A172 (cell line): ENCODE results near the gene SMIM11. TPM values are rescaled to one million over a fixed set of nuclear protein-coding genes. Genes with fewer than 3 reads are reported as not detected.
"Not testable (repeated sequence)": the region's sequence is repeated elsewhere in the genome, so short reads cannot be mapped to it uniquely, and the experiment has no call there.

Experiments used
- DNase-seq: peaks from one replicate; pipeline ENCODE4 v3.0.0-alpha.2; 2015; ENCODE audit warnings: low spot score
- total RNA-seq: library from RNA; depleted of rRNA; stranded (reverse); fragments of >200 nt; shearing (Covaris generic); gene quantifications from 2 replicates; pipeline ENCODE4 v1.2.3, GENCODE V29; 2014; rRNA removed

Gene SMIM11, protein sequence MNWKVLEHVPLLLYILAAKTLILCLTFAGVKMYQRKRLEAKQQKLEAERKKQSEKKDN
- 3.4 and 26.4 TPM in 2 replicates for total RNA-seq

DNA sequence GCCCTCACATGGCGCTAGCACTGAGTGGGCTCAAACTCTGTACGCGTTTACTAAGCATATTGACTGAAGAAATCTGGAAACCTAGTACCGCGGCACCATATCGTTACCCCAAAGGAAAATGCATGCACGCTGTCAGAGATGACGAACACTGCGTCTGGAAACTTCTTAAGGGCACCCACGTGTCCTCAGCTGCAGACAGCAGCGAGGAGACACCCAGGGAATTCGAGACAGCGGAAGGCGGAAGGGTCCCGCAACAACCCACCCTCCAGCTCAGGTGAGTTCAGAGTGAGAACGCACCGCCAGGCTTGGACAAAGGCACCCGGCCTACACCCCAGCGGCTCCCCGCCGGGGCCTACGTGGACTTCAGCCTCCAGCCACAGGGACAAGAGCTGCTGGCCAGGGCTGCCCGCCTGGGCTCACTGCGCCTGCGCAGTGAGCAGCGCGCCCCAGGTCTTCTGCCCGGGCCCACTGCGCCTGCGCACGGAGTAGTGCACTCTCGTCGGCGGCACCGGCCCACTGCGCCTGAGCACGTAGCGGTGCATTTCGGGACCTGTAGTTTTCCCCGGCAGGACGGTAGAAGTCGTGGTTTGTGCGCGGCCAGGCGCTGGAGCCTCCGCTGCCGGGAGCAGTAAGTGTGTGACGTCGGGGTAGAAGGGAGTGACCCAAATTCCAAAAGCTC lies at the start of gene SMIM11:
Gene SMIM11, plus strand, starts transcription at position 568 of the 679 bp plus-strand sequence. CDS start 3,998 bp downstream, outside the sequence.
- not testable (repeated sequence) for DNase-seq

DNA sequence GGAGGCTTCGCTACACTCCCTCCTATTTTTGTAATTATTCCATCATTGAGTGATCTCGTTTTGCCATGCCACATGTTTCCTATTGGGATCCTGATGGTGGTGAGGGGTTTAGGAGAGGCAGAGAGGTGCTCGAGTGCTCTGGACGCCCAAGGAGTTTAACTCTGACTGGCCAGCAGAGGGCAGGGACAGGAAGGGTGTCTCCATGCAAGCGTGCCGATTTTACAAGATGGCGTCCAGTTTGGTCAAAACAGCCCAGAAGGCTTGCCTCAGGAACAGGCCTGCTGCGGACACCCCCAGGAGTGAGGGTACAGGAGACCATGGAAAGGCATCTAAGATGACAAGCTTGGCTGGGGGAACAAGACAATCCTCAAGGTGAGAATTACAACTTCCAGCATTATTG lies 45.3 kb upstream of the SMIM11 start:
- no peak for DNase-seq

DNA sequence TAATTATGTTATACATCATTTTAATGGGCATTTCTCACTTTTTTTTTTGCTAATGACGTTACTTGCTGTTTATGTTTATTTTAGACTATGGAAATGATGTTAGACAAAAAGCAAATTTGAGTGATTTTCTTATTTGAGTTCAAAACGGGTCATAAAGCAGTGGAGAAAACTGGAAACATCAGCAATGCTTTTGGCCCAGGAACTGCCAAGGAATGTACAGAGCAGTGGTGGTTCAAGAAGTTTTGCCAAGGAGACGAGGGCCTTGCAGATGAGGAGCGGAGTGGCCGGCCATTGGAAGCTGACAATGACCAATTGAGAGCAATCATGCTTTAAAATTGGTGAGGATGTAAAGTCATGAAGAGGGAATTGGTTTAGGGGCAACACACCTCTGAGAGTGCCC lies 43.6 kb upstream of the SMIM11 start:
- DNase-seq, result no peak

DNA sequence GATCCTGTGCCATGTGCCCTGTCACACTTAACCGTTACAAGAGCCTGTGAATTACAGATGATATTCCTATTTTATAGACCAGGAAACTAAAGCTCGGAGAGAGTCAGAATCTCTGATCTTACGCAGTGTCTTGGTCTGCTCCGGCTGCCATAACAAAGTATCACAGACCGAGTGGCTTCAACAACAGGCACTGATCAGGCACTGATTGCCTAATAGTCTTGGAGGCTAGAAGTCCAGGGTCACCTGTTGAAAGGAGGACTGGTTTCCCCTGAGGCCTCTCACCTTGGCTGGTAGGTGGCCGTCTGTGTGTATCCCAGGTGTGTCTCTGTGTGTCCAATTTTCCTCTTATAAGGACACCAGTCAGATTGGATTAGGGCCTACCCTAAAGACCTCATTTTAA lies 43.0 kb upstream of the SMIM11 start:
- DNase-seq, result no peak

DNA sequence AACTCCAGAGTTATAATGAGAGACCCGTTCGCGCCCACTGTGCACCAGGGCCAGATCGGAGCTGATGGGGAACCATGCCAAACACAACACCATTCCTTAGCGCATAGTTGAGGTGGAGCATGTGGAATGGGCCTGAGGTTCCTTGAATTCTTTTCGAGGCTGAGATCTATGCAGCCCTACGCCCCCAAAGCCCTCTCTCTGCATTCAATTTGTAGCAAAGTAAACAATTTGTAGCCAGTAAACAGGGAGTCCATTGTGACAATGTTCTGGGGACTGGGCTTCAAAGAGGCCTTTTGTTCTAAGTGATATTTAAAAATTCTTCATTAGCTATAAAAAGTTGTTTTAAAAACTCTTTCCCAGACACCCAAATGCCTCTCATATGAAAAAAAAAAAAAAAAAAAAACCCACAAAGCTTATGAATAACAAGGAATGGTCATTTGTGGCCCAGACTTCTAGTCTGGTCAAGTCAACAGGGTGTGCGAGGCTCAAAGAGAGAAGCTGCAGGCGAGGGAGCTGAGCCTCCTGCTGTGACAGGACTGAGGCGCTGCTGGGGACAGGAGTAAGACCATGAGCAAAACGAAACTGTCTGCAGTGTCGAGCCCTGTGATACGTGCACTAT lies 42.1 kb upstream of the SMIM11 start:
- DNase-seq, result peak; percentile 40

DNA sequence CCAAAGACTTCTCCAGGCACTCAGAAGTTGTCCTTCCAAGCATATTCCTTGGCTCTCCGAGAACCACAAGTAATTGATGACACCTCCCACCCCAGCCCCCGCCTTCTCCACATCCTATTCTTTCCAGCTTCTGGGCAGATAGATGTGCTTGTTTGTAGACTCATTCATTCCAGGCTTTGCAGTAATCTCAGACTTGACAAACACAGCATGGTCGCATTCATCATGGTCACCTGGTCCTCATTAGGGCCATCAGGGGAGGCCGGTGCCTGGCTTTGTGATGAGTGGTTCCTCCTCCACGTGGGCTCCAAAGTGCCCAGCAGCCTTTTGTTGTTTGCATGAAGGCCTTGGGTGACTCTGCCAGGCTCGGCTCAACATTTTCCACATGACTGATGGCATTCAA lies 40.0 kb upstream of the SMIM11 start:
- no peak for DNase-seq

DNA sequence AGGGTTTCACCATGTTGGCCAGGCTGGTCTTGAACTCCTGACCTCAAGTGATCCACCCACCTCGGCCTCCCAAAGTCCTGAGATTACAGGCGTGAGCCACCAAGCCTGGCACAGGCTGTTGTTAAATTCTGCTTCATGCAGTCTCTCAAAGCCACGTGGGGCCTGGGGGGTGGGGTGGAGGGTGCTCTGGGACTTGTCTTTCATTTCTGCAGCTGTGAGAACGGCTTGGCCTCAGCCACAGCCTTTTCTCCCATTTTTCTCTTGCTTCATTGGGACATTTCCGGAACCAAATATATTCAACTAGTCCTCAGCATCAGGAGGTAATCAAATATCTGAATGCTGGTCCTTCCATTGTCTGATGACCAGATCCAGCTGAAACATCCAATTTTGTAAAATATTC lies 39.1 kb upstream of the SMIM11 start:
- DNase-seq, result no peak

DNA sequence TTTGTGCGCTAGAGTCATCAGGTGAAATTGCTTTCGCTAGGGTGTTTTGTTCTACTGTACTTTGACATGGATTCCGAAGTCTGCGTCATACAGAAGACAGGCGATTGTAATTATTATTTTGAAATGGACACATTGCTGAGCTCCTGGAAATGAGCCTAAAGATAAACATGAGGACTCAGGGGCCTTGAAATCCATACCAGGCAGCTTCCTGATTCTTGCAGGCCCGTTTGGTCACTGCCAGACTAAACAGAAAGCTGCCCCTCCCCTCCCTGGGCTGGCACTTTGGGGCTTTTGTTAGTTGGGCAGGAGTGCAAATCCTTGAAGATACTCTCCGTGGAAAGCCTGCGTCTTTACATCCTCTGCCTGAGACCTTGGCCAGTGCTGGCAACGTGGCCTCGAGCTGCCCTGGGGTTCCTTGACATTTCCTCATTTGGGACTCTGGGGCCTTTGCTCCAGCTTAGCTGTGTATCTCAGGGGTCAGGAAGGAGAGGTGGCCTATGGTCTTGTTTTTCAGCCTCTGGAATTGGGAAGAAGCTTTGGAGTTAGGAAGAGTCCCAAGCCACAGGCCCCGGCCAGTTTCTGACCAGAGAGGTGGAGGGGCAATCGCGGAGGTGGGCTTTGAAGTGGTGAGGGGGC lies 38.4 kb upstream of the SMIM11 start:
- DNase-seq, result no peak

DNA sequence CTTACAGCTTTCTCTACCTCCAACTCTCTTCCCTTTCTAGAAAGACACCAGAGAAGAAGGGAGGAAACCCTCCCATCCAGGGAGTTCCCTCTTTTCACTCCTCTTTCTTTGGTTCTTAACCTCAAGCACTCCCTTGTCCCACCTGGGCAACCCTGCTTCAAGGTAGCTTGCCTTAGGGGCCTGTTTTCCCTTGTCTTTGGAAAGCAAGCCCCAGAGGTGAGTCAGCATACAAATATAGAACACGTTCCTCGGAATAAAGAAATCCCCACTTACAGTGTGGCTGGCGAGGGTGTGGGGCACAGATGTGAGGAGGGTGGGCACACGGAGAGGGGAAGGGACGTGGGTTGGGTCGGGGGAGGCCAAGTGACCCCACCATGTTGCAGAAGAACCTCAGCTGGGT lies 37.6 kb upstream of the SMIM11 start:
- no peak for DNase-seq

DNA sequence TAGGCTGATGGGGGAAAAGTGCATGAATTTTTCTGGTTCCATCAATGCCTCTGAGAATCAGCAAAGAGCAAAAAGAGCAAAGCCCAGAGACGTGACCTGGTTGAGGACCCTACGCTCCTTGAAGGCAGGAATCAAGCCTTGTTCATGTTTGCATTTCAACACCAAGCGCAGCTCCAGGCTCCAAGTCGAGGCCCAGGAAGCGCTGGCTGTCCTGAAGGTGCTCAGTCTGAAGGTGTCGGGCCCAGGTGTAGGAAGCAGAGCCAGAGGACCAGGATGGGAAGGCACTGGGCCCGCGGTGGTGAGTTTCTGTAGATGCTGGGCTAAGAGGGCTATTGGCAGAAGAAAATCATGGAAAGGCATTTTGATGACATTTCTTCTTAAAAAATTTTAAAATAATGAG lies 37.1 kb upstream of the SMIM11 start:
- no peak for DNase-seq

DNA sequence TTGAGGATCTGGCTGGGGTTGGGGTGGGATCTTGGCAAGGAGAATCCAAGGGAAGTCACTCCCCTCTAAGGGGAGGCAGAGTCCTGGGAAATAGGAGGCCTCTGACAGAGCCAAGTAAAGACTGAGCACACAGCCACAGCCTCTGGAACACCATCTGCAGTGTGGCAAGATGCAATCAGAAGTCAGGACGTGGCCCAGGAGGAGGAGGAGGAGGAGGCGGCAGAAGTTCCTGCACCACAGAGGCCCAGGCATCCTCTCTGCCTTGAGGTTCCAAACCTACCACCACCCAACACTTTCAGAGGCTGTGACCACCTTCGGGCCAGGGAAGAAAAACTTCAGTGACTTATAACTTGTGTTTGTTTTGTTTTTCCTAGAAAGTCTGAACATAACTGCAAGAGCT lies 35.2 kb upstream of the SMIM11 start:
- no peak for DNase-seq

DNA sequence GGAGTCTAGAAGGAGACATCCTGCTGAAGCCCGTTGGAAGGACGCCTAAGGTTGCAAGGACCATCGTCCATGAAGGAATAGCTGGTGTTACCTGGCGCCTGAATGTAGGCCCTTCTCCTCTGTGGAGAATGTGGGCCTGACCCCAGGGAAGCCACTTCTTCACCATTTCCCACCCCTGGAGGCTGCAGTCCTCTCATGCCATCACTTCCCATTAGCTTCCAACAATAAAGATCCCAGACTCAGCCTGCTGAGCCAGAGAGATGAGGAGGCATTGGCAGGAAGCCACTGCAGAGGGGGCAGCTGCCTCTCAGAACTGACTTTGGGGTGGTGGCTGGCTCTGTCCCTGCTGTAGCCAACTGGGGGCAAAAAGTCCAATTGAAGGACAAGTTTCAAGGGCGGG lies 32.8 kb upstream of the SMIM11 start:
- DNase-seq, result no peak

DNA sequence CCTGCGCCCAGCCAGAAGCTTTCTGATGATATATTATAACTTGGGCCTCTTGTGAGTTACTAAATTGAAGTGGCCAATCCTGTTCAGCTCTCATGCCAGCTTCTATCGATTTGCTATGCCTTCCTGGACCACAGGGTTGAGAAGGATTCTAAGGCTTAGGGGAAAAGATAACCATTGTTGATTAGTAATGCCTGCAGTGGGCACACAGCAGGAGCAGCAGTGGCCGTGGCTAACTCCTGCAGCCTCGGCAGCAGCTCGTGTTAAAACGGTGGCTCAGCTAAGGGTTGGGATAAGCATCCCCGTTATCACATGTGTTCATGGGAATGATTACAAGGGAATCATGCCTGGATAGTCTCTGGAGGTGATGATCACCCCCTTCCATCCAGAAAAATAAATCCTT lies 32.0 kb upstream of the SMIM11 start:
- DNase-seq, result no peak

DNA sequence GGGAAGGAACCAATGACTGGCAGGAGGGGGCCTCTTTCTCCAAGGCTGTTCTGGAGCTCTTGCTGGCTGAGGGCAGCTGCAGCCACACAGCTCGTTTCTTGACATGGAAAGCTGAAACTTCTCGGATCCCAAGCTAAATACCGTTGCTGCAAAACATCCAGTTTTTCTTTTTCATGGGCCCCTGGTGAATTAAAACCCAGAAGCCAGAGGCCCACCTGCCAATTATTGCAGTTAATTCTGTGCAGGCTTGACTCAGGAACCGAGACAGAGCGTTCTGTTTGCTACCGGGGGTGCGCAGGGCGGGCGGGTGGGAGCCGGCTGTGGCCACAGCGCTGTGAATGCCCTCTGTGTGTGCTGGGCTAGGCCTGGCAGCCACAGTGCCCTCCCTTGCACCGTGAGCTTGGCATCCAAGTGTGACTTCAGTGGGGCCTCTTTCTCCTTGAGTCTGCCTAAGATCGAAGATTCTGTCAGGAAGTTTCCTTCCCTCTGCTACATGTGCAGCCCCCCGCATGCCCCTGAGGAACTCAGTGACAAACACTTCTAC lies 31.4 kb upstream of the SMIM11 start:
- DNase-seq, result no peak

DNA sequence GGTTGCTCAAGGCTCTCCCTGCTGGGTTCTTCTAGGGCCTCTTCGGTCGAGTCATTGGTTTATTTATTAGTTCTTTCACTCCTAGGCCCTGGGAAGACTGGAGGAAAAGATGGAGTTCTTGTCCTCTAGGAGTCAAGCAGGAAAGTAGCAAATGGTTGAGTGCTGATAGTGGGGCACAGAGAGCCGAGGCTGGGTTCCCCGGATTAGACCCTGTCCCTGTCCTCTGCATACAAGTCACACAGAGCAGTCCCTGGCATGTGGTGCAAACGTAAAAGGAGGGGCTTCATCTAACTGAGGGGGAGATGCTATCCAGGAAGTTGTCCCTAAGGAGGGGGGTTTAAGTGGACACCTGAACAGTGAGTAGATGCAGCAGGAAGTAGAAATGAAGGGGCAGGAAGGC lies 30.7 kb upstream of the SMIM11 start:
- DNase-seq, result no peak

DNA sequence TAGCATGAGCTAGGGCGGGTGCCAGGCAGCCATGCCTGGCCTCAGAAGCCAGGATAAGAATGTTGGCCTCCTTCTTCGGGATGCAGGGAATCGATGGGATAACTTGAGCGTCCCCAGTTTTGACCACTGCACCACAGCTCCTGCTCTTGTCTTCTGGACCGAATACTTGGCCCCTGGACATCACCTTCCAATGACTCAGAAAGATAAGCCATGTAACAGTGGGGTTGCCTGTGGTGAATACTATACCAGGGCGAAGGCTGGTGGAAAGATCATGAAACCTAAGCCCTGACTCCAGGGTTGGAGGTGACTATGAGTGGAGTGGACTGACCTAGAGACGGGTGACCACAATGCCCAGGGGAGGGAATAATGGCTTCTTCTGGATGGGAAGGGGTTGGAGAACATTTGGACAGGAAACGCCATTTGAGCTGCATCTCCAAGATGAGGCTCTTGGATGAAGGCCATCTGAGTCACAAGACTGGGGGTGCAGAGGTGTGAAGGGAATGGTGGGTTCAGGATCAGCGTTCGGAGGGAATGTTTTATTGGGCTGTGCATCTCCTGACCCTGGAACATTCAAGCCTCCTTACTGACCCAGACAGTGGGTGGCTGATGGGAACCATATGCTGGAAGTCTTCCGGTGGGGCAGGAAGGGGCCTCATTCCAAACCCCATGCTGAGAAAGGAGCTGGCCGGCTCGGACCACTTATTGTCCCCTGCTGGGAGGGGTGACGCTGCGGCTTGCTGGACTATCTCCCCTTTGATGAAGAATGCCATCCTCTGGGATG lies 30.0 kb upstream of the SMIM11 start:
- peak; percentile 56 for DNase-seq

DNA sequence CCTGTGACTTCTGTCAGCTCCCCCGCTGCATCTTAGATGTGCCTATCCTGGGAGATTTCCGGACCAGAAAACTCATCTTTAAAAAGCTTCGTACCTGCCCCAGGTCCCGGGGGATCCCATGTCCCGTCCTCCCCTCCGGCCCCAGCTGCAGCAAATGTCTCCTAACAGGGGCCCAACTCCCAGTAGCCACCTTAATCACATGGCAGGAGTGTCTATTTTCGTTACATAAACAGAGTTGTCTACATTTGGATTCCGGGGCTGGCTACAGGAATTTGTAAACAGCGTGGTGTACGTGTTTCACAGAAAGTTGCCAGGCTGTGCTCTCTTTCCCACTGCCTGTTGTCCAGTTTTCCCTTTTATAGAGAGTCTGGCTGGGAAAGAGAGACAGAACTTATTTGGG lies 29.4 kb upstream of the SMIM11 start:
- no peak for DNase-seq

DNA sequence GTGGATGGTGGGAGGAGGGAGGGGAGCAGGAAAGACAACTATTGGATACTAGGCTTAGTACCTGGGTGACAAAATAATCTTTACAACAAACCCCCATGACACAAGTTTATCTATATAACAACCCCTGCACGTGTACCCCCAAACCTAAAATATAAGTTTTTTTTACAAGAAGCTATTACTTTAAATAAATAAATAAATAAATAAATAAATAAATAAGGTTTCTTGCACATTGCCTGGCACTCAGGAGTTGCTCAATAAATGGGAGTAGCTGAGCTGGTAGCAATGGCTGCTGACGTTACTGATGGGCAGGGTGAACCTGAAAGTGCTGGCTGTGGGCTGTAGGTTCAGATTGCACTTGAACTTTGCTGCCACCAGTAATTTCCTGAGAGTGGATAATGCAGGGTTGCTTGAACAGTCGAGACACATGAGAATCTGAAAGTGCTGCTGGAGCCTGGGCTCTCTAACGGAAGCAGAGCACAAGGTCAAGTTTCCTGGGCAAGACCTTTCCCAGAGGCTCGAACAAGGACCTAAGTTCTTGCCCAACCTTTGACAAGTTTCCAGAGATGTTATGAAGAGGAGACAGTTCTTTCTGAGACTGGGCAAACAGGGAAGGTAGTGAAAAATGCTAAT lies 26.3 kb upstream of the SMIM11 start:
- no peak for DNase-seq

DNA sequence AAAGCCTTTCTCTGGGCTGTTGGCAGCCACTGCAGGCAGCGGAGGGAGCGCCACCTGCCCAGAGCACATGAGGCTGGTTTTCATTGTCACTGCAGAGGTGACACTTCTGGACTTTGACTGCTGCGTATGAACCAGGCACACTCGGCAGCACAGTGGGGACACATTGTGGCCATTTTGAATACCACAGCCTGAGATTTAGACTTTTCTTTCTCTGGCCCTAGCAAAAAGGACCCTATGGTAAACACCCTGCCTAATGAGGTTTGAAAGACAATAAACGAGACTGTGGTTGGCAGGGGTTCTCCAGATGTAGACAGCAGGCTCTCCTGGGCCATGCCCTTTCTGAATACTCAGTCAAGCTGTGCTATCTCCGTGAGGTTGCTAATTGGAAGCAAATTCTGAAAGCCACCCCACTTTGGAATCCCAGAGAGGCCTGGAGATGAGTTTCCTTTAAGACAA lies 23.5 kb upstream of the SMIM11 start:
- peak; percentile 64 for DNase-seq

DNA sequence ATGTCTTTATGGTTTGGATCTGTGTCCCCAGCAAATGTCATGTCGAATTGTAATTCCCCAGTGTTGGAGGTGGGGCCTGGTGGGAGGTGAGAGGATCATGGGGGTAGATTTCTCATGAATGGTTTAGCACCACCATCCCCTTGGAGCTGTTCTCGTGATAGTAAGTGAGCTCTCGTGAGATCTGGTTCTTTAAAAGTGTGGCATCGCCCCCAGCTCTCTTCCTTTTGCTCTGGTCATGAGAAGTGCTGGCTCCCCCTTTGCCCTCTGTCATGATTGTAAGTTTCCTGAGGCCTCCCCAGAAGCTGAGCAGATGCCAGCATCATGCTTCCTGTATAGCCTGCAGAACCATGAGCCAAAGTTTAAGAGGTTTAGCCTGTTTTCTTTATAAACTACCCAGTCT lies 22.8 kb upstream of the SMIM11 start:
- no peak for DNase-seq

DNA sequence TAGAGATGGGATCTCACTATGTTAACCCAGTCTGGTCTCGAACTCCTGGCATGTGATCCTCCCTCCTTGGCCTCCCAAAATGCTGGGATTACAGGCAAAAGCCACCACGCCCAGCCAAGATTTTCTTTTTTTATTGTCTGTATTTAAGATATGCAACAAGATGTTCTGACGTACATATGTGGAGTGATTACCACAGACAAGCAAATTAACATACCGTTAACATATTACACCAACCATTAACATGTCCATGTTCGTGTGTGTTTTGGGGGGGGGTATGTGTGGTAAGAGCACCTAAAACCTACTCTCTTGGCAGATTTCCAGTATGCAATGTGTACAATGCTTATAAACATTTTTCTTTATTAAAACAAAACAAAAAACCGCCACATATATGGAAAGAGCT lies 22.1 kb upstream of the SMIM11 start:
- DNase-seq, result no peak

DNA sequence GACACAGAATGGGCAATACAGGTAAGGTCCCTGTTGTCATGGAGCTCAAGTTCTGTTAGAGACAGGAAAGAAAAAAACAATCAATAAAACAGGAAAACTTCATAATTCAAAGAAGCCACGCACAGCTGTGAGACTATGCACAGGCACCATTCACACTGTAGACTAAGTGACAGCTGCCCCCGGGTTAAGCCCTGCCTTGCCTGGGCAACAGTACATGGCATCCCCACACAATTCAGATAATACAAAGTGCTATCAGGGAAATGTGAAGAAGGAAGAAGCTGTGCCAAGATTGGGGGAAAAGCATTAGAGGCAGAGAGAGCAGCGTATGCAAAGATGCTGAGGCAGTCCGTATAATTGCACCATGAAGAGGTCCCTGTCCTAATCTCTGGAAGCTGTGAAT lies 20.5 kb upstream of the SMIM11 start:
- no peak for DNase-seq
